Skin epidermis (tissue), 12 donors: ENCODE measurements around the gene NAP1L1.
"Not testable (repeated sequence)": the region's sequence is repeated elsewhere in the genome, so short reads cannot be mapped to it uniquely, and the experiment has no call there.

ENCODE experiments used
- H3K27ac ChIP-seq, 21 experiments: fragments of 200-600 bp; sonication (generic) in 11 of 21; one replicate each; pipeline ENCODE4 v1.5.0; 2020; ENCODE audit warnings: mild to moderate bottlenecking in 3 of 21, inconsistent platforms in 2 of 21, moderate library complexity in 2 of 21
- H3K4me3 ChIP-seq, 7 experiments: fragments of 200-600 bp; sonication (generic) in 2 of 7; one replicate each; pipeline ENCODE4 v1.5.0; 2020; ENCODE audit warnings: inconsistent platforms in 2 of 7, mild to moderate bottlenecking in 2 of 7, moderate library complexity in 1 of 7

The NAP1L1 gene

DNA sequence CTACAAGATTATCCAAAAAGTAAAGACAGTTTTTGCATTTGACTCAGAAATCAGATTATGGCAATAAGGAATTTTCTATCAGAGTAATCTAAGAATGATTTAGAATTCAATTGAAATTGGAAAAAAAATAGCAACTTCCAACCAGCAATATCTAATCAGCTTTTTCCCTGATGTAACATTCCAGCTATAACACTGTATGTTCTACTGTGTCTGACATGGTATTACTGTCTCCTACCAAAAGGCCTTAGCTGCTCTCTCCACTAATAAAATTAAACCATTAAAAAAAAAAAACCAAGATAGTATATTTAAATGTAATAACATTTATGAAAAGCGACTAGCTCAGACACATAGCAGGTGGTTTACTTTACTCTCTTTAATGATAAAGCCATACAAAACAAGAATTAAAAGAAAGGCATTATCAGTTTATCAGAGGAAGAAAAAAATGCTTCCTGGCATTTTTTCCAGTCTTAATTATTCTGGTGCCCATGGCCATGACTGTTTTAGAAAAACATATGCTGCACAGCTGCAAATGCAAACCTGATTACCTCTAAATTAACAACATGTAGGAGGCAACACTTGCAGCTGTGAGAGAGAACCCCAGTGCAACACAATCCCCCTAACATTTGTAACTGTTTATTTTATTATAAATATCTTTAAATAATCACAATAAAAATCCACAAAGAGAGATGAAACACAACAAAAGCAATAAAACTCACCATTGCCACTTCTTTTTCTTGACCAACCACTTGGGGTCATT is 81.7 kb downstream of the NAP1L1 start:
- Histone ChIP-seq H3K4me3 (no peak overlapping the region), H3K27ac (no peak overlapping the region)

DNA sequence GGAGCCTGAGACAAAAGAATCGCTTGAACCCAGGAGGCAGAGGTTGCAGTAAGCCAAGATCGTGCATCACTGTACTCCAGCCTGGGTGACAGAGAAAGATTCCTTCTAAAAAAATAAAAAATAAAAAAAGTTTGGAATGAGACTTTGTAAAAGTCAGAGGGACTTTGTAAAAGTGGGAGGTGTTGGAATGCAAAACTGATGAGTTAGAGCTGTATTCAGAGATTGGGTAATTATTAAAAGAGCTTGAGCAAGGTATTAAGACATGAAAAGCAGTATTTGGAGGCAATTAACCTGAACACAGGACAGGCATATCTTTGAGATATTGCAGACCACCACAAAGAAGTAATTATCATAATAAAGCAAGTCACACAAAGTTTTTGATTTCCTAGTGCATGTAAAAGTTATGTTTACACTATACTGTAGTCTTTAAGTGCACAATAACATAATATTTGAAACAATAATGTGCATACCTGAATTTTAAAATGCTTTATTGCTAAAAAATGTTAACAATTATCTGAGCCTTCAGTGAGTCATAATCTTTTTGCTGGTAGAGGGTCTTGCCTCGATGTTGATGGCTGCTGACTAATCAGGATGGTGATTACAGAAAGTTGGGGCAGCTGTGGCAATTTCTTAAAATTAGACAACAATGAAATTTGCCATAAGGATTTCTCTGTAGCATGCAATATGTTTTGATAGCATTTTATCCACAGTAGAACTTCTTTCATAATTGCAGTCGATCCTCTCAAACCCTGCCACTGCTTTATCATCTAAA is 86.0 kb downstream of the NAP1L1 start:
- Histone ChIP-seq H3K27ac (no peak overlapping the region), H3K4me3 (no peak overlapping the region)

GRCh38 chr12:75997658-75998057 is 86.8 kb downstream of the NAP1L1 start:
- Histone ChIP-seq H3K27ac (no peak overlapping the region), H3K4me3 (no peak overlapping the region)

DNA sequence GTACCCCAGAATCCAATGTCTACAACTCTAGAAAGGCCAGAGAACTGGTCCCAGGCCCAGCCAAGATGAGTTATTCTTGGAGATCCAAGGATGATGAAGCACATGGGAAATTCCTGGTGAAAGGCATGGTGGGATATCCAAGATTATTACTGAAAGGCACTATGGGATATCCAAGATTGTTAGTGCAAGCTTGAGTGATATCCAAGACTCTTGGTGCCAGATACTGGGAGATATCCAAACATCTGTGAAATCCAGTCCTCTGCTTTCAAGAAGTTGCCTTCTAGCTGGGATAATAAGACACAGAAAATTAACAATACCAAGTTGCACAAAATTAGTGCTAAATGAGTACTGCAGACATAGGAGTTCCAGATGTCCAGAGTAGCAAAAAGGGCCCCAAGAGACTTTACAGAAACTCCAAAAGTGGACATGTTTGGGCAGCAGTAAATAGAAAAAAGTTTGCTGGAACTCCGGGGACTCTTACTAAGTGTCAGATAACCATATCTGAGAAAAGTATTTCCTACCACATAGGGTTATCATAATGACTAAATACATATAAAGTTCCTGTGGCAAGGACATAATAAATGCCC is 87.5 kb downstream of the NAP1L1 start:
- Histone ChIP-seq H3K27ac (peak overlapping the region in 1 of 21 experiments; percentile 19), H3K4me3 (no peak overlapping the region)

DNA sequence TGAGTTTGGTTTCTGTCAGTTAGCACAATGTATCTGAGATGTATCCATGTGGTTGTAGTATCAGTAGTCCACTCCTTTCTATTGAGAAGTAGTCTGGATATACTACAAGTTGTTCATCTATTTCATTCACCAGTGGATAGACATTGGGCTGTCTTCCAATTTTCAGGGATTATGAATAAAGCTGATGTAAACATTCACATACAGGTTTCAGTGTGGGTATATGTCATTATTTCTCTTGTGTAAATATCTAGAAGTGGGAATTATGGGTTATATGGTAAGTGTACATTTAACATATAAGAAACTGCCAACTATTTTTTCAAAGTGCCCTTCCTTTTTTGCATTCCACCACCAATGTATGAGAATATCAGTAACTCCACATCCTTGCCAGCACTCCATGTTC is 88.8 kb downstream of the NAP1L1 start:
- no peak overlapping the region for H3K27ac ChIP-seq

DNA sequence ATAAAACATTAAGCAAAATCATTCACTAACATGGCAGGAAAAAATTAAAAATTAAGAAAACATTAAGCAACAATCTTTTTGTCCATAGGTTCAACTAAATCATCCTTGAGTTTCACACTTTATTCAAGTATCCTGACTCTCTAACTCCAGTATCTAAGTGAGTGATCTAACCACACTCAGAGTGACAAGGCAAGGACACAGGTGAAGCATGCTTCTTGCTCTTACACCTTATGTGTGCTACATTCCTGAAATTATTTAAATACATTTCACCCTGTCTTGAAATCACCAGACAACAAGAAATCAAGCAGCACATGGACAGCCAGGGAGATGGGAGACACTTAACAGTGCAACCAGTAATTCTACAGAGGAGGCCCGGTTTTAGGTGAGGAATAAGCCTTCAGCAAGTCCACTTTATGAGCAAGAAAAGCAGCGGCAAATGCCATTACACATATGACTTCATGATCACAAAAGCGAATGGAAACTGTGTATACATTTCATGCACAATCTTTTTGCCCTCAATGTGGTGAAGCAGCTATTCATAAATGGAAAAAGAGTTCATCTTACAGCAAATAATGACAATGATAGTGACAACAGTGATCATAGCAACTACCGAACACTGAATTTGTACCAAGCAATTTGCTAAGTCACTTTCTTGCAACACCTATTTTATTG is 90.3 kb downstream of the NAP1L1 start:
- no peak overlapping the region for H3K27ac ChIP-seq

More for the DNA sequence above, 88.8 kb downstream of the NAP1L1 start:
- H3K4me3 ChIP-seq: no peak overlapping the region

GRCh38 chr12:75991753-75992152 is 92.7 kb downstream of the NAP1L1 start:
- no peak overlapping the region for H3K4me3 ChIP-seq
- H3K27ac ChIP-seq: no peak overlapping the region

More for the DNA sequence above, 90.3 kb downstream of the NAP1L1 start:
- H3K4me3 ChIP-seq: no peak overlapping the region

DNA sequence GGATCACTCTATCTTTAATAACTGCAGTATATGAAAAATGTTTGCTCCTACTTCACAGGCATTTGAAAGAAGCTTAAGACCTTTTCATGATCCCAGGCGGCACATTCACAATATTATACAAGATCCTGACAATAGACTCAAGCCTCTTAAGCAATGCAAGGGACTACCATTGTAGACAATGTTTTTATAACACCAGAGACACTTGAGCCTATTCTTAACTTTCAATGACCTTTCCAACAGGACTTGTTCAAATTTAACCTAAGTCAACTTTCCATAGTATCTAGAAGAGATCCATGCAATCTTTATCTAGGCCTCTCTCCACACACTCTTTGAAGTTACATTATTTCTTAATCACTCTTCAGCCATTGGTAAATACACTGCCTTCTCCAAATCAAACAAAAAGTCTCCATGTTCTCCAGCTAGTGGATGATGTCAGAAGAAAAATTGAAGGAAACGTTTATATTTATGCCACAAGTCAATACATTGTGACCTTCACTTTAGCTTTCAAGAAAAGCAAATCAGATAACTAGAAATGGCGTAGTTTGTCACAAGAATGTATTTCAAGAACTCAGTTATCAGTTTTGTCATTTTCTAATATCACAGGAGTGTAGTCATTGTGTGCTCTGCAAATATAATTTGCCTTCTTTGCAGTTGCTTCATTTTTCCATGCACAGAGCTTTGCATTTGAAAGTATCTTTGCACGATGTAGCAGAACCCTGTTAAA is 94.1 kb downstream of the NAP1L1 start:
- Histone ChIP-seq H3K4me3 (no peak overlapping the region), H3K27ac (no peak overlapping the region)

DNA sequence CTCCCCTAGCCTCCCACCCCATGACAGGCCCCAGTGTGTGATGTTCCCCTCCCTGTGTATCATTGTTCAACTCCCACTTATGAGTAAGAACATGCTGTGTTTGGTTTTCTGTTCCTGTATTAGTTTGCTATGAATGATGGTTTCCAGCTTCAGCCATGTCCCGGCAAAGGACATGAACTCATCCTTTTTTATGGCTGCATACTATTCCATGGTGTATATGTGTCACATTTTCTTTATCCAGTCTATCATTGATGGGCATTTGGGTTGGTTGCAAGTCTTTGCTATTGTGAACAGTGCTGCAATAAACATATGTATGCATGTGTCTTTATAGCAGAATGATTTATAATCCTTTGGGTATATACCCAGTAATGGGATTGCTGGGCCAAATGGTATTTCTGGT is 96.8 kb downstream of the NAP1L1 start:
- not testable (repeated sequence) for H3K4me3 ChIP-seq, H3K27ac ChIP-seq
